OCI-LY7 (cell line): ENCODE results near the gene LOXHD1. TPM values are rescaled to one million over a fixed set of nuclear protein-coding genes. Genes with fewer than 3 reads are reported as not detected.

Experiments used
- BruUV-seq: library from RNA; stranded (reverse); fragments of 400-500 nt; replicated peaks from 2 replicates; lab custom pipeline; 2021; lab: Mats Ljungman, UMichigan
- CTCF ChIA-PET: fragments of 300-600 bp; sonication (Branson Sonifier 250); formaldehyde crosslinking; loops from one replicate; lab custom pipeline; 2022; ENCODE audit warnings: antibody characterized with exemption; ENCODE audit not compliant: unreplicated experiment; lab: Charles Lee
- POLR2A ChIA-PET: fragments of 300-600 bp; sonication (Branson Sonifier 250); formaldehyde crosslinking; loops from one replicate; lab custom pipeline; 2022; ENCODE audit warnings: antibody characterized with exemption; lab: Charles Lee
- DNase-seq: peaks from one replicate; pipeline ENCODE4 v3.0.0-alpha.2; 2015; ENCODE audit warnings: low spot score
- H2AFZ ChIP-seq: fragments of 200-600 bp; sonication (generic), shearing (Covaris generic); 2 replicates; pipeline ENCODE4 v1.6.1; 2014; ENCODE audit warnings: mild to moderate bottlenecking, antibody characterized with exemption, low read length, moderate library complexity
- H3K27ac ChIP-seq: fragments of 200-600 bp; sonication (generic); 2 replicates; pipeline ENCODE4 v1.5.1; 2014; ENCODE audit warnings: mixed run types, low read depth, mild to moderate bottlenecking, moderate library complexity, low read length, inconsistent platforms; ENCODE audit not compliant: poor library complexity, severe bottlenecking
- H3K36me3 ChIP-seq: fragments of 200-600 bp; sonication (generic); 2 replicates; pipeline ENCODE4 v1.6.1; 2014; ENCODE audit warnings: mild to moderate bottlenecking, antibody characterized with exemption, low read length, moderate library complexity, mixed read lengths; ENCODE audit not compliant: insufficient read depth
- H3K4me1 ChIP-seq: fragments of 200-600 bp; sonication (generic); 2 replicates; pipeline ENCODE4 v1.5.1; 2014; ENCODE audit warnings: mild to moderate bottlenecking, low read length; ENCODE audit not compliant: insufficient read depth, poor library complexity, severe bottlenecking
- H3K4me2 ChIP-seq: fragments of 200-600 bp; sonication (generic); 2 replicates; pipeline ENCODE4 v1.6.1; 2014; ENCODE audit warnings: mild to moderate bottlenecking, low read length
- H3K4me3 ChIP-seq: fragments of 200-600 bp; sonication (generic); 2 replicates; pipeline ENCODE4 v1.5.1; 2014; ENCODE audit warnings: mild to moderate bottlenecking, low read depth, low read length; ENCODE audit not compliant: poor library complexity, severe bottlenecking
- H3K79me2 ChIP-seq: fragments of 200-600 bp; sonication (generic); 2 replicates; pipeline ENCODE4 v1.6.1; 2016; ENCODE audit warnings: low read depth, mild to moderate bottlenecking, low read length, moderate library complexity, mixed read lengths; ENCODE audit not compliant: insufficient read depth
- H3K9me2 ChIP-seq: fragments of 200-600 bp; sonication (generic); 2 replicates; pipeline ENCODE4 v1.6.1; 2016; ENCODE audit warnings: mild to moderate bottlenecking, low read length, mixed read lengths; ENCODE audit not compliant: insufficient read depth
- H3K9me3 ChIP-seq: fragments of 200-600 bp; sonication (generic); 2 replicates; pipeline ENCODE4 v1.6.1; 2014; ENCODE audit warnings: mild to moderate bottlenecking, mixed run types, low read length, mixed read lengths
- H4K20me1 ChIP-seq: fragments of 200-600 bp; sonication (generic); 2 replicates; pipeline ENCODE4 v1.6.1; 2014; ENCODE audit warnings: mild to moderate bottlenecking, antibody characterized with exemption, low read length, moderate library complexity, mixed read lengths; ENCODE audit not compliant: insufficient read depth
- EZH2phosphoT487 ChIP-seq: fragments of 200-600 bp; sonication (generic); IDR thresholded peaks from 2 replicates; pipeline ENCODE4 v1.6.1; 2018; ENCODE audit warnings: low read depth, borderline replicate concordance, mild to moderate bottlenecking, mixed run types, antibody characterized with exemption, low read length, moderate library complexity, mixed read lengths
- intact Hi-C: fragments of 100-400 bp; cut with micrococcal nuclease; formaldehyde crosslinking; loops from one replicate; pipeline ENCODE4 v1.10.0; 2022; ENCODE audit not compliant: unreplicated experiment
- total RNA-seq, 2 experiments: library from RNA; depleted of rRNA in 1 of 2; stranded (reverse); fragments of >200 nt in 1 of 2; shearing (Covaris generic) in 1 of 2; gene quantifications; 2 replicates each; pipeline ENCODE4 v1.2.3, GENCODE V29; 2014 to 2022
- TF ChIP-seq, protein P1 (sequence below): fragments of 200-600 bp; sonication (generic); conservative IDR thresholded peaks from 2 replicates; pipeline ENCODE4 v1.5.1; 2014; ENCODE audit warnings: mild to moderate bottlenecking, antibody characterized with exemption, low read length, moderate library complexity, mixed read lengths

Gene LOXHD1
- total RNA-seq, 2 experiments from 2014 or later: not detected

DNA sequence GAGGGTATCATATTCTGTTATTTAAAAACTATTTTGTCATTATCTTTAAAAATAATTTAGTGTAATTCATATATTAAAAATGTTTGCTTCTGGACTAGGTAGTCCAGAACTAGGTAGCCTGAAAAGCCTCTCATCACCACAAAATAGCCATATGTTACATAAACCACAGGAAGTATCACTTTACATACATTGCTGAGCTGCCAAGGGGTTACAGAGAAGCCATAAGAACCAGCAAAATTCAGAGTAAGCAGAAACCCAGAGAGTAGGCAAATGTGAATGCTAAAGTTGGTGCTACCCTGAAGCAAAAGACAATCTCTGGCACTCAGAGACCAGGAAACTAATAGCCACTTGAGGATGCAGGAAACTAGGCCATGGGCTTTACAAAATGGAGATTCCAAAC lies 60.9 kb downstream of the LOXHD1 start:
- Histone ChIP-seq H3K9me2 (no peaks in the 10 kb centered on the region), H3K4me2 (no peak overlapping the region), H3K36me3 (no peaks in the 10 kb centered on the region), H3K9me3 (no peaks in the 10 kb centered on the region), H3K4me3 (no peak overlapping the region), H3K79me2 (no peaks in the 10 kb centered on the region), H2AFZ (no peak overlapping the region), H3K27ac (no peak overlapping the region), H3K4me1 (no peaks in the 10 kb centered on the region), H4K20me1 (no peaks in the 10 kb centered on the region)
- no peak for DNase-seq
- TF ChIP-seq, protein P1, sequence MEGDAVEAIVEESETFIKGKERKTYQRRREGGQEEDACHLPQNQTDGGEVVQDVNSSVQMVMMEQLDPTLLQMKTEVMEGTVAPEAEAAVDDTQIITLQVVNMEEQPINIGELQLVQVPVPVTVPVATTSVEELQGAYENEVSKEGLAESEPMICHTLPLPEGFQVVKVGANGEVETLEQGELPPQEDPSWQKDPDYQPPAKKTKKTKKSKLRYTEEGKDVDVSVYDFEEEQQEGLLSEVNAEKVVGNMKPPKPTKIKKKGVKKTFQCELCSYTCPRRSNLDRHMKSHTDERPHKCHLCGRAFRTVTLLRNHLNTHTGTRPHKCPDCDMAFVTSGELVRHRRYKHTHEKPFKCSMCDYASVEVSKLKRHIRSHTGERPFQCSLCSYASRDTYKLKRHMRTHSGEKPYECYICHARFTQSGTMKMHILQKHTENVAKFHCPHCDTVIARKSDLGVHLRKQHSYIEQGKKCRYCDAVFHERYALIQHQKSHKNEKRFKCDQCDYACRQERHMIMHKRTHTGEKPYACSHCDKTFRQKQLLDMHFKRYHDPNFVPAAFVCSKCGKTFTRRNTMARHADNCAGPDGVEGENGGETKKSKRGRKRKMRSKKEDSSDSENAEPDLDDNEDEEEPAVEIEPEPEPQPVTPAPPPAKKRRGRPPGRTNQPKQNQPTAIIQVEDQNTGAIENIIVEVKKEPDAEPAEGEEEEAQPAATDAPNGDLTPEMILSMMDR: no peak
- no peak for TF ChIP-seq EZH2phosphoT487
- ChIA-PET CTCF (no interaction called here), POLR2A (no interaction called here)
- BruUV-seq: no TSS peak
- intact Hi-C loops: no loop called here

DNA sequence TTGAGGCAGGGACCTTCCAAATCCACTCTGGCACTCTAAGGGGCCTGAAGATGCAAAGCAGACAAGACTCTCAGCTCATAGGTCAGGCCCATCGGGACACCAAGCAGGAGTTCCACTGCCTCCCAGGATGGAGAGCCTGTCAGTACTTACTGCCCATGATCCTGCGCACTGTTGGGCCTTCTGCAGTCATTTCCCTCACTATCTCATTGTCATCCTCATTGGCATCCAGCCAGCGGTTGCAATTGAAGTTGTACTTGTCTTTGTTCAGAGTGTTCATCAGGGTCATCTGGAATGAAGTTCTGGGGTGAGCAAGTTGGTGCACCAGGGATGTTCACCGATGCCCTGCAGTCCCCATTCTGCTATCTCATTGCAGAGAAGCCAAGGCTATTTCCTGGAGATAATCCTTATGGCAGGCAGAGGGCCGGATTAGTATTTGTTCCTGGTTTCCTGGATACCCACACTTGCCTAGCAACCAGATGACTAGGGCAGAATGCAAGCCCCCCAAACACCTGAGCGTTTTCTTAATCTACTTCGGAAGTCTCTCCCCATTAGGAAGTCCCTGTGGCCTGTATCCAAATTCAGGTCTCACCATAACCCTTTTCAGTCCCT lies 65.1 kb downstream of the LOXHD1 start:
- DNase-seq: no peak
- TF ChIP-seq, protein P1: no peak
- TF ChIP-seq EZH2phosphoT487: no peak
- no peaks in the 10 kb centered on the region for H3K79me2 ChIP-seq
- no peak overlapping the region for H3K4me2 ChIP-seq
- H3K4me3 ChIP-seq: no peak overlapping the region
- ChIA-PET CTCF (no interaction called here), POLR2A (no interaction called here)
- intact Hi-C loops: no loop called here
- H3K4me1 ChIP-seq: no peaks in the 10 kb centered on the region
- no peaks in the 10 kb centered on the region for H3K9me3 ChIP-seq
- no TSS peak for BruUV-seq
- H3K36me3 ChIP-seq: no peaks in the 10 kb centered on the region
- H3K27ac ChIP-seq: no peak overlapping the region
- no peaks in the 10 kb centered on the region for H3K9me2 ChIP-seq
- no peak overlapping the region for H2AFZ ChIP-seq
- no peaks in the 10 kb centered on the region for H4K20me1 ChIP-seq

DNA sequence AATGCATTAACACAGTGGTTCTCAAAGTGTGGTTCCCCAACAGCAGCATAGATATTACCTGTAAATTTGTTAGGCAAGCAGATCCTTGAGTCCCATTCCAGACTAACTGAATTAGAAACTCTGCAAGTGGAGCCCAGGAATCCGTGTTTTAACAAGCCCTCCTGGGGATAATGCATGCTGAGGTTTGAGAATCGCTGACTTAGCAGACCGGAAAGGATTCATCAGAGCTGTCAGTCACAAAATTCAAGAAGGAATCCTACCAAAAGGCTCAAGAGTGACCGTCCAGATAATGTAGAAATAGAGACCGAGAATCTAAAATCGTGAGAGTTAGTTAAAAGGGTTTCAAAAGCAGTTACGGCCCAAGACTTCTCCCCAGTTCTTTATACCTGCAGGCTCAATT lies 66.9 kb downstream of the LOXHD1 start:
- H2AFZ ChIP-seq: no peak overlapping the region
- H4K20me1 ChIP-seq: no peaks in the 10 kb centered on the region
- H3K4me3 ChIP-seq: no peak overlapping the region
- no peaks in the 10 kb centered on the region for H3K4me1 ChIP-seq
- TF ChIP-seq, protein P1: no peak
- TF ChIP-seq EZH2phosphoT487: no peak
- no peaks in the 10 kb centered on the region for H3K36me3 ChIP-seq
- H3K9me3 ChIP-seq: no peaks in the 10 kb centered on the region
- H3K9me2 ChIP-seq: no peaks in the 10 kb centered on the region
- intact Hi-C loops: no loop called here
- no TSS peak for BruUV-seq
- no peak for DNase-seq
- H3K4me2 ChIP-seq: no peak overlapping the region
- ChIA-PET CTCF (no interaction called here), POLR2A (no interaction called here)
- H3K79me2 ChIP-seq: no peaks in the 10 kb centered on the region
- no peak overlapping the region for H3K27ac ChIP-seq
